Caco-2 (cell line): ENCODE data around the gene POLR2C. TPM values are rescaled to one million over a fixed set of nuclear protein-coding genes. Genes with fewer than 3 reads are reported as not detected.

Experiments used
- BruUV-seq: library from RNA; stranded (reverse); fragments of 400-500 nt; replicated peaks from 2 replicates; lab custom pipeline; 2021; lab: Mats Ljungman, UMichigan
- CTCF ChIA-PET: fragments of 300-600 bp; sonication (Branson Sonifier 250); formaldehyde crosslinking; loops from one replicate; lab custom pipeline; 2022; ENCODE audit warnings: antibody characterized with exemption; lab: Charles Lee
- POLR2A ChIA-PET: fragments of 300-600 bp; sonication (Branson Sonifier 250); formaldehyde crosslinking; loops from one replicate; lab custom pipeline; 2022; ENCODE audit warnings: antibody characterized with exemption; lab: Charles Lee
- DNase-seq, 2 experiments: peaks; one replicate each; pipeline versions ENCODE4 v3.0.0 to v3.0.0-alpha.2; 2020 to 2022
- H3K27me3 ChIP-seq: replicated peaks from 2 replicates; pipeline ENCODE4 v1.6.0; 2011; ENCODE audit warnings: low read length; ENCODE audit not compliant: control insufficient read depth, insufficient read depth
- H3K36me3 ChIP-seq: 2 replicates; pipeline ENCODE4 v1.5.1; 2011; ENCODE audit warnings: low read length; ENCODE audit not compliant: control insufficient read depth, insufficient read depth
- H3K4me1 ChIP-seq: fragments of 250-450 bp; sonication (Bioruptor Pico); 2 replicates; pipeline ENCODE4 v1.5.1; 2020; ENCODE audit warnings: mild to moderate bottlenecking
- H3K4me3 ChIP-seq: 2 replicates; pipeline ENCODE4 v1.5.1; 2011; ENCODE audit warnings: low read depth, mild to moderate bottlenecking, control low read depth, low read length
- H3K9me3 ChIP-seq: fragments of 250-450 bp; sonication (Bioruptor Pico); 2 replicates; pipeline ENCODE4 v1.5.1; 2020; ENCODE audit warnings: mild to moderate bottlenecking, moderate library complexity
- H3K27ac Mint-ChIP-seq: one replicate; pipeline ENCODE4 v1.8.0; 2022; ENCODE audit warnings: mixed read lengths; ENCODE audit not compliant: unreplicated experiment
- H3K27me3 Mint-ChIP-seq: one replicate; pipeline ENCODE4 v1.8.0; 2022; ENCODE audit warnings: mixed read lengths; ENCODE audit not compliant: insufficient read depth, unreplicated experiment
- H3K36me3 Mint-ChIP-seq: one replicate; pipeline ENCODE4 v1.8.0; 2022; ENCODE audit warnings: mild to moderate bottlenecking, mixed read lengths; ENCODE audit not compliant: insufficient read depth, unreplicated experiment
- H3K4me1 Mint-ChIP-seq: one replicate; pipeline ENCODE4 v1.8.0; 2022; ENCODE audit warnings: low read depth, mixed read lengths; ENCODE audit not compliant: unreplicated experiment
- H3K4me3 Mint-ChIP-seq: one replicate; pipeline ENCODE4 v1.8.0; 2022; ENCODE audit warnings: mild to moderate bottlenecking, moderate library complexity, mixed read lengths; ENCODE audit not compliant: unreplicated experiment
- H3K9me3 Mint-ChIP-seq: one replicate; pipeline ENCODE4 v1.8.0; 2022; ENCODE audit warnings: mixed read lengths; ENCODE audit not compliant: unreplicated experiment
- intact Hi-C: fragments of 100-400 bp; cut with micrococcal nuclease; formaldehyde crosslinking; loops from one replicate; pipeline ENCODE4 v1.10.0; 2022; ENCODE audit not compliant: unreplicated experiment
- total RNA-seq: library from RNA; stranded (reverse); gene quantifications from 2 replicates; pipeline ENCODE4 v1.2.3, GENCODE V29; 2022
- TF ChIP-seq, protein P1 (sequence below), 2 experiments: fragments of 200-600 bp in 1 of 2; IDR thresholded peaks; 1 replicate in 1 of 2; 2 replicates in 1 of 2; pipeline versions ENCODE4 v1.5.1 to v1.8.0; 2011 to 2022; ENCODE audit warnings: antibody characterized with exemption in 1 of 2, control low read depth in 1 of 2, inconsistent platforms in 1 of 2, low read depth in 1 of 2, low read length in 1 of 2, mild to moderate bottlenecking in 1 of 2, moderate library complexity in 1 of 2; ENCODE audit not compliant: insufficient read depth in 1 of 2, severe bottlenecking in 1 of 2, unreplicated experiment in 1 of 2

The POLR2C gene
- total RNA-seq, 1 experiment from 2014 or later: 100 TPM

DNA sequence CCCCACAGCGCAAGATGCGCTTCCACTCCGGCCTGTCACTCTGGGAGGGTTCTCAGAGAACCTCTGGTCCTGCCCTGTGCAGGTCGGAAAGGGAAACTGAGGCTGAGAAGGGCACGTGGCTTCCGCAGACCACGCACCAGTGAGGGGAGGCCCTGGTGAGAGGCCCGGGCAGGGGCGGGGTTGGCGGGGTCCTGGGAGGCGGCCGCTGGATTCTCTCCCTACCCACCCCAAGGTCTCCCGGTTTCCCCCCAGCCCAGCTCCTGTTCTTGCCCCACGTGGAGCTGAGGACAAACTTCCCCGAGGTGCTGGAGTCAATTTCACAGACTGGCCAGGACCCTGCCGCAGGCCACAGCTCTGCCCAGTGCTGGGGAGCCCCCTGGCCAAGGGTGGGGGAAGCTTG, 46.4 kb upstream of the POLR2C start:
- Mint-ChIP-seq H3K4me1 (peaks cover 34% of the 10 kb centered on the region), H3K27ac (no peak overlapping the region), H3K4me3 (no peak overlapping the region), H3K27me3 (no peaks in the 10 kb centered on the region), H3K36me3 (peaks cover 5% of the 10 kb centered on the region), H3K9me3 (no peaks in the 10 kb centered on the region)
- CTCF ChIA-PET: interaction anchor here (0.9 to 4.5 kb wide), 9 partner anchors 12 to 230 kb away, joined by 3 to 88 read pairs (median 4); partner anchors contain the start of genes CCL17 and PSME3IP1
- H3K27me3 ChIP-seq: no peaks in the 10 kb centered on the region
- H3K9me3 ChIP-seq: no peaks in the 10 kb centered on the region
- POLR2A ChIA-PET: no interaction called here
- H3K4me3 ChIP-seq: no peak overlapping the region
- no peaks in the 10 kb centered on the region for H3K36me3 ChIP-seq
- DNase-seq: no peak
- intact Hi-C loops: no loop called here
- BruUV-seq: no TSS peak
- TF ChIP-seq, protein P1, sequence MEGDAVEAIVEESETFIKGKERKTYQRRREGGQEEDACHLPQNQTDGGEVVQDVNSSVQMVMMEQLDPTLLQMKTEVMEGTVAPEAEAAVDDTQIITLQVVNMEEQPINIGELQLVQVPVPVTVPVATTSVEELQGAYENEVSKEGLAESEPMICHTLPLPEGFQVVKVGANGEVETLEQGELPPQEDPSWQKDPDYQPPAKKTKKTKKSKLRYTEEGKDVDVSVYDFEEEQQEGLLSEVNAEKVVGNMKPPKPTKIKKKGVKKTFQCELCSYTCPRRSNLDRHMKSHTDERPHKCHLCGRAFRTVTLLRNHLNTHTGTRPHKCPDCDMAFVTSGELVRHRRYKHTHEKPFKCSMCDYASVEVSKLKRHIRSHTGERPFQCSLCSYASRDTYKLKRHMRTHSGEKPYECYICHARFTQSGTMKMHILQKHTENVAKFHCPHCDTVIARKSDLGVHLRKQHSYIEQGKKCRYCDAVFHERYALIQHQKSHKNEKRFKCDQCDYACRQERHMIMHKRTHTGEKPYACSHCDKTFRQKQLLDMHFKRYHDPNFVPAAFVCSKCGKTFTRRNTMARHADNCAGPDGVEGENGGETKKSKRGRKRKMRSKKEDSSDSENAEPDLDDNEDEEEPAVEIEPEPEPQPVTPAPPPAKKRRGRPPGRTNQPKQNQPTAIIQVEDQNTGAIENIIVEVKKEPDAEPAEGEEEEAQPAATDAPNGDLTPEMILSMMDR (IDR thresholded peaks at IDR 0.05; ENCODE audit: insufficient read depth in 1 of 2, low read depth in 1 of 2, low read length in 1 of 2, severe bottlenecking in 1 of 2, unreplicated experiment in 1 of 2): no peak
- H3K4me1 ChIP-seq: peaks cover 28% of the 10 kb centered on the region

DNA sequence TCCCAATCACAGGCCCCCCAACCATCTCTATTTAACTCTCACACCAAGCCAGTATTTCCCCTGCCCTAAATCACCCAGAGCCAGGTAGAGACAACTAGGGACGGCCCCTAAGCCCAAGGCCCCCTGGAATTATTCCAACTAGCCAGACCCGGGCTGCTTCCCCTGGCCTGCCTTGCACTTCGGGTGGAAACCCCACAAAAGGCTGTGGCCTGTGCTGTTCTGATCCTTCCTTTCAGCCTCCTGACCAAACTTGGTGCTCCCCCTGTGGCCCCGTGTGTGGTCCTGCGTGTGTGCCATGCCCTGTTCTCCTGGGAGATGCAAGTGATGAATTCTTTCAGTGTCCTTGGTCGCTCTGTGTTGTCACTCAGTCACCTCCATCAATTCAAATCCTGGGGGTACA, 43.0 kb upstream of the POLR2C start:
- Mint-ChIP-seq H3K27ac (no peak overlapping the region), H3K4me1 (peaks cover 42% of the 10 kb centered on the region), H3K9me3 (no peaks in the 10 kb centered on the region), H3K27me3 (no peaks in the 10 kb centered on the region), H3K36me3 (peaks cover 5% of the 10 kb centered on the region), H3K4me3 (no peak overlapping the region)
- DNase-seq: no peak
- no peaks in the 10 kb centered on the region for H3K36me3 ChIP-seq
- H3K27me3 ChIP-seq: no peaks in the 10 kb centered on the region
- H3K4me3 ChIP-seq: no peak overlapping the region
- TF ChIP-seq, protein P1 (IDR thresholded peaks at IDR 0.05; ENCODE audit: insufficient read depth in 1 of 2, low read depth in 1 of 2, low read length in 1 of 2, severe bottlenecking in 1 of 2, unreplicated experiment in 1 of 2): no peak
- H3K9me3 ChIP-seq: no peaks in the 10 kb centered on the region
- POLR2A ChIA-PET: no interaction called here
- BruUV-seq: no TSS peak
- intact Hi-C loops: loop anchor here (1.0 kb wide), 1 partner anchor 100 kb away; no protein-coding TSS in a partner anchor
- CTCF ChIA-PET: interaction anchor here (0.6 to 4.5 kb wide), 4 partner anchors 92 to 119 kb away, joined by 6 to 88 read pairs (median 59); no protein-coding TSS in a partner anchor
- peaks cover 24% of the 10 kb centered on the region for H3K4me1 ChIP-seq

DNA sequence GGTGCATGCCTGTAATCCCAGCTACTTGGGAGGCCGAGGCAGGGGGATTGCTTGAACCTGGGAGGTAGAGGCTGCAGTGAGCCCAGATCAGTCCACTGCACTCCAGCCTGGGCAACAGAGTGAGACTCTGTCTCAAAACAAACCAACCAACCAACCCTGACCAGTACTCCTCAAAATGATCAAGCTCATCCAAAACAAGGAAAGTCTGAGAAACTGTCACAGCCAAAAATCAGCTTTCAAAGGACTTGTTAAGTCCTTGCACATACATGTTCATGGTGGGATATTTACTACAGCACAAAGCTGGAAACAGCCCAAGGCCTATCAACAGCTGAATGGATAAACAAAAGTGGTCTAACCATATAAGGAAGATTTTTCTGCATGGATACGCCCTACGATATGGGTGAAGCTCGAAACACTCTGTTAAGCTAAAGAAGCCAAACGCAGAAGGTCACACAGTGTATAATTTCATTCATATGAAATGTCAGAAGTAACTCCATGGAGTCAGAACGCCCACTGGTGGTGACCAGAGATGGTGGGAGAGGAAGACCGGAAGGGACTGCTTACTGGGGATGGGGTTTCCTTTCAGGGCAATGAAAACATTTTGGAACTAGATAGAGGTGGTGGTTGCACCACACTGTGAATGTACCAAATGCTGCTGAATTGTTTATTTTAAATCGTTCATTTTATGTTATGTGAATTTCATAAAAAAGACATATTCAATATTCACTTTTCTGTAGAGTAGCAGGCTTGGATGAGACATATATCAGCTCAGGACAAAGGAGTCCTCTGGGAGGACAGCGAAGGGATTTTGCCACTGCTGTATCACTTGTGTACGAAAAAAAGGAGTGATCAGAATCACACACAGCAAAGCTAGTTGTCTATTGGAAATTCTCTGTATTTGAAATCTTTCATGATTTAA, 40.2 kb upstream of the POLR2C start:
- intact Hi-C loops: loop anchor here (1.0 kb wide), 2 partner anchors 118 to 122 kb away; no protein-coding TSS in a partner anchor
- no peaks in the 10 kb centered on the region for H3K27me3 Mint-ChIP-seq
- Histone ChIP-seq H3K4me3 (no peak overlapping the region), H3K4me1 (peaks cover 14% of the 10 kb centered on the region), H3K36me3 (no peaks in the 10 kb centered on the region), H3K9me3 (no peaks in the 10 kb centered on the region), H3K27me3 (no peaks in the 10 kb centered on the region)
- BruUV-seq: no TSS peak
- peaks cover 6% of the 10 kb centered on the region for H3K36me3 Mint-ChIP-seq
- no peak overlapping the region for H3K27ac Mint-ChIP-seq
- H3K4me3 Mint-ChIP-seq: peak overlapping the region; percentile 5
- ChIA-PET POLR2A (interaction anchor here (0.5 to 0.6 kb wide), 2 partner anchors 93 to 140 kb away, joined by 3 read pairs; no protein-coding TSS in a partner anchor), CTCF (interaction anchor here (0.6 to 1.3 kb wide), 9 partner anchors 11 to 177 kb away, joined by 3 to 15 read pairs (median 4); partner anchors contain the start of genes ARL2BP, CIAPIN1 and COQ9)
- H3K4me1 Mint-ChIP-seq: peaks cover 32% of the 10 kb centered on the region
- no peaks in the 10 kb centered on the region for H3K9me3 Mint-ChIP-seq
- DNase-seq: peak in 1 of 2 experiments; percentile 75
- TF ChIP-seq, protein P1 (IDR thresholded peaks at IDR 0.05; ENCODE audit: insufficient read depth in 1 of 2, low read depth in 1 of 2, low read length in 1 of 2, severe bottlenecking in 1 of 2, unreplicated experiment in 1 of 2): peak; percentile 59 to 97
